Measurements from ENCODE around the gene CALM3.
"Not testable (repeated sequence)": the region's sequence is repeated elsewhere in the genome, so short reads cannot be mapped to it uniquely, and the experiment has no call there.

The CALM3 gene

GRCh38 chr19:46616631-46617322 is 15.6 kb downstream of the CALM3 start:
- no peak for DNase-seq

- no peak for DNase-seq
Observed at GRCh38 chr19:46617601-46618000, 16.5 kb downstream of the CALM3 start.

DNA sequence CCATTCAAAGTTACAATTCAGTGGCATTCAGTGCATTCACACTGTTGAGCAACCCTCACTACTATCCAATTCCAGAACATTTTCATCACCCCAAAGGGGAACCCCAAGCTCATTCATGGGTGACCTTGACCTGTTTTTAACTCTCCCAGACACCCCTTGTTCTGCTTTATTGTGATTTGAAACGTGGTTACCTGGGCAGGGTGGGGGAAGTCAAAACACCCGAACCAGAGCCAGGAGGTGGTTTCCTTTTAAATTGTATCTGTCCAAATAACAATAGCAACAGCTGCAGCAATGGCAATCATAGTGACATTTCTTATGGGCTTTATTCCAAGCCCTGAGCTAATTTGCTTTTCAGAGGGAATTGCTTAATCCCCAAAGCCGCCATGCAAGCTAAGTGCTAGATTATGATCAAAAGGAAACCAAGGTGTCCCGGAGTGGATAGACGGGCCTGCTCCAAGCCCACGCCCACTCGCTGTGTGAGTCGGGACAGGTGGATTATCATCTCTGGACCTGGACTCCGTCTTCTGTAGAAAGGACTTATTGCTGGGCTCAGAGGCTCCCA is 17.6 kb downstream of the CALM3 start:
- DNase-seq, result no peak

DNA sequence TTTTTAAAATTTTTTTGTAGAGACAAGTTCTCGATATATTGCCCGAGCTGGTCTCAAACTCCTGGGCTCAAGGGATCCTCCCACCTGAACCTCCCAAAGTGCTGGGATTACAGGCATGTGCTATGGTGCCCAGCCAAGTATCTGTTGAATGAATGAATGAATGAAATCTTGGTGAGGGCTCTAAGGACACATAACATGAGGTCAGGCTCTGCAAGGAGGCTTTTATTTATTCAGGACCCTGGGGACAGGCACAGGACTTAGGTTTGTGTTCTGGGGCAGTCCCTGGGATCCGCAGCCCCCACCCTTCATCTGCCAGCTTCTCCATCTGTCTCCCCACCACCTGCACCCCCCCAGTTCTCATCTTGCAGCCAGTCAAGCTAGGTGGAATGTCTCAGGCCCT is 19.1 kb downstream of the CALM3 start:
- DNase-seq, result no peak

- DNase-seq, result no peak
Observed at GRCh38 chr19:46620716-46621115, 19.6 kb downstream of the CALM3 start.

DNA sequence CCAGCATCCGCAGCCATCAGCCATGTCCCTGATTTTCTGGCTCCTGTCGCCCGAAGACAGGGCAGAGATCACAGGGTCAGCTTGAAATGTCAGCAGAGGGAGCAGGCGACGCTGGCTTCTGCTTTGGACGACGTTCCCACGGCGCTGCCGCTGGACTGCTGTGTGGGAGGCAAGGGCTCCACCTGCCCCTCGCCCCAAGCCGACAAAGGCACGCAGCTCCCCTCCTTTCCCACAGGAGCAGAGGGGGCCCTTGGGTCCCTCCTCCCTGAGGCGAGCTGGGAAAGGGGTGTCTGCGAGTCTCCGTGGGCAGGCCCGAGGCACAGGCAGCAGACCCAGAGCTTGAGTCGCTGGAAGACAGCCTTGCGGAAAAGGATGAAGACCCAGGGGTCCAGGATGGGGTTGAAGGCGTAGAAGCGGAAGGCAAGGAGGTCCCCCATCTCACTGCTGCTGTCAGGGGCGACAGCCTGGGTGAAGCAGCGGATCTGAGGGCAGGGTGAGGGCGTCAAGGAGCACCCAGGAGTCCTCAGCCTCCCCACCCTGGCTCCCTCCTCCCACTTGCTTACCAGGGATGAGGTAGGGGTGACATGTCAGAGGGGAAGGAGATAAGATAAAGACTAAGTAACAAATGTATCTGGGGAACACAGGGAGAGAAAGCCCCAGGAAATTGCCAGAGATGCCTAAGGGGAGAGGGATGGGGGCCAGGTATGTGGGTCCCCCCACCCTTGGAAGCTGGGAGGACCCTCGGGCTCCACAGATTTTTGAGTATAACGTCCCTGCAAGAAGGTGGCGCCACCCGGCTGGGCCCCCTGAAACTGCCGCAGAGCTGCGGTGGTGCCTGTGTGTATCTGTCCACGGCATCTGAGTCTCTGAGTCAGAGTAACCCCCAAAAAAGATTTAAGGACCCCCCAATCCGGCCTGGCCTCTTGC is 20.3 kb downstream of the CALM3 start:
- no peak for DNase-seq

DNA sequence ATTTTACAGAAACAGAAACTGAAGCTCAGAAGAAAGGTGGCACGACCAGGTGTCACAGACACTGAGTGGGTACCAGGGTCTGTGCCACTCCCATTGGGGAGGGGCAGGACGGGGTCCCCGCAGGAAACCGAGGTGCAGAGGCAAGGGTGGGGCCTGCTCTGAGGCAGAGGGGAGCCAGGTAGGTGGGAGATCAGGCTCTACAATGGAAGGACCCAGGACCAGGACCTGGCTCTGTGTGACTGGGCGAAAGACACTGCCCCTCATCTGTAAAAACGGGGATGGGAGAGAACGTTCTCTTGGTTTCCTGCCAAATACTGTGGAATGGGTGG is 21.0 kb downstream of the CALM3 start:
- DNase-seq, result no peak

- DNase-seq, result no peak
Observed at GRCh38 chr19:46623915-46624502, 22.9 kb downstream of the CALM3 start.

DNA sequence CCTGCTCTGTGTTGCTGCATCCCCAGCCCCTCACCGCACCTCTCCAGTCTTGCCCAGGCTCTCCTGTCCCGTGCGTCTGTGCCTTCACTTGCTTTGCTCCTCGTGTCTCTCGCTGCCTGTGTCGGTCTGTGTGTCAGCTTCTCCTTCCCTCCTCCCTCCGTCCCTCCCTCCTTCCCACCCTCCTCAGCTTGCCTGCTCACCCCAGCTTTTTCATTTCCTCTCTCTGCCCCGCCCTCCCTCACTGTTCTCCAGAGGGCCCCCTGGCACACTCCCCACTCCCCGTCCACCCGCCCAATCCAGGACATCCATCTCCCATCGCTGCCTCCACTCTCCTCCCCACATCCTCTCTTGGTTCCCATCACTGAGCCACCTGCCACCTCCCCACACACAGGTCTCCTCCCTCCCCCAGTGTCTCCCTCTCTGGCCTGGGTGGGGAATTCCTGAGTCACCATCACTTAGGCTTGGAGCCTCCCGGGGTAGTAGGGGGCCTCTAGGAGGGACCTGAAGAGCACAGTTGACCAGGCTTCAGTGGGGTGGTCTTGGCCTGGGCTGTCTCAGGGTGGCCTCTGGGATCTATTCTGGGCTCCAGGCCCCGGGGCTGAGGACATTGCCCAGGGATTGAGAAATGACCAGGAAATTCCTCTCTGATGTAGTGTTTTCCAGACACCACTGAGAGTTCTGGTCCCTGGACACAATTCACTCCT is 24.0 kb downstream of the CALM3 start, which contains the start of gene PTGIR:
TSS of gene PTGIR (minus strand) at position 132 of the 704 bp plus-strand sequence. CDS start 864 bp downstream, outside the sequence.
- DNase-seq, result no peak

GRCh38 chr19:46625731-46626130 is 24.6 kb downstream of the CALM3 start:
- no peak for DNase-seq

GRCh38 chr19:46626446-46626845 is 25.3 kb downstream of the CALM3 start:
- DNase-seq, result no peak

- not testable (repeated sequence) for DNase-seq
Observed at GRCh38 chr19:46628970-46629369, 27.8 kb downstream of the CALM3 start.

GRCh38 chr19:46629546-46630025 is 28.5 kb downstream of the CALM3 start:
- DNase-seq, result no peak

DNA sequence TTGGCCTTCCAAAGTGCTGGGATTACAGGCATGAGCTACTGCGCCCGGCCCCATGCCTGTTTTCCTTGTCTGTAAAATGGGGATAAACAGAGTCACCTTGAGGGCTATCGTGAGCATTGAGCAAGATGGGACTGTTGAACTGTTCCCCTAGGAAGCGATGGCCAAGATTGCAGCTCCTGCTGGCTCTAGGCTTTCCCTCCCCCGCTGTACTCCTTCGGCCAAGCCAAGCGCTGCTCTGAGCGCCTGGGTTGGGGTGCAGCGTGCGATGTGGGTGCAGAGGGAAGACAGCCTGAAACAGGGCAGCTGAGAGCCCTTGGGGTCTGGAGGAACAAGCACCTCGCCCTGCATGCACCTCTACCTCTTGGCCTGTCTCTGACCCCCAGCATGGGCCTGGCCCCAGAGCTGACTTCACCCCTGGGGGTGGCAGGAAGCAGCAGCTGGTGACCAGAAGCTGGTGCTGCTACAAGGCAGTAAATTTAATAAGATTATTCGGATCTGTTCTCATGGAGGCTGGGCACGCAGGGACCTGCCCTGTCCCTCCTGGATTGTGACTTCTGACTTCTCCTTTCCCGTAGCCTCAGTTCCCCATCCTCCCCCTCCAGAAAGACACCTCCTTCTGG is 29.6 kb downstream of the CALM3 start:
- no peak for DNase-seq

DNA sequence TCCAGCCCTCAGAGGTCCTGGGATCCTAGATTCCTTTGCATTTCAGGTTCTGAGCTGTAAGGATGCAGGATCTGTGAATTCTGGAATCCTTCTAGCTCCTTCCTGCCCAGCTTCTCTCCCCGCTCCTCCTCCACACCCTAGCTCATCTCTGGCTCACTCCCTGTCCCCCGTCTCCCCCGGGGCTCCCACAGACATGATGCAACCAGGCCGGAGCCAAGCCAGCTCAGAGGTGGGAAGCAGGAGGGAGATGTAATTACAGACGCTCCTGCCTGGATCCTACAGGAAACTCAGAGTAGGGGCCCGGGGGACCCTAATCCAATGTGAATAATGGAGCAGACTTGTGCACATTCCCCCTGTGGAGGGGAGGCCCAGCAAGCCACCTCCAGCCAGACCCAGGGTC is 30.4 kb downstream of the CALM3 start:
- DNase-seq, result no peak

GRCh38 chr19:46633130-46633529 is 32.0 kb downstream of the CALM3 start:
- no peak for DNase-seq

GRCh38 chr19:46634045-46634655 is 33.0 kb downstream of the CALM3 start:
- DNase-seq, result peak; percentile 21

DNA sequence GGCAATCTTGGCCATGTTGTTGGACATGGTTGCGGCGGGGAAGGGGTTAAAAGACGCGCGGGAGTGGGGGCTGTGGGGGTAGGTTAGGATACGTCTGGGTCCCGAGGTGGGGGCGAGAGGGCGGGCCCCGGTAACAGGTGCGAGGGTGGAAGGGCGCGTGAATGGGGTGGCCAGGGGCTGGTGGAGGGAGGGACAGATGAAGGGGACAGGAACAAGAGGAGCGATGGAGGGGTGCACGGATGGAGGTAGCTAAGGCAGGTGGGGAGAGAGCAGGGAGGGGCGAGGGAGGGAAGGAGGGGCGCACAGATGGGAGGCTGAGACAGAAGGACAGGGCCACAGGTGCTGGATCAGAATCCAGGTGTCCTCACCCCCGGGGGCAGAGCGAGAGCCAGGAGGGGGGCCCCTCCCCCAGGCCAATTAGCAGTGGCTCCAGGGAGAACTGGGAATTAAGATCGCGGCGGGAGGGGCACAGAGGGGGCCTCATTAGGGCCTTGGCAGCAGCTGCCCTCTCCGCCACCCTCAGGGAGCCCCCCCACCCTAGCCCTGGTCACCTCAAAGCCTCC is 33.6 kb downstream of the CALM3 start:
- no peak for DNase-seq

DNA sequence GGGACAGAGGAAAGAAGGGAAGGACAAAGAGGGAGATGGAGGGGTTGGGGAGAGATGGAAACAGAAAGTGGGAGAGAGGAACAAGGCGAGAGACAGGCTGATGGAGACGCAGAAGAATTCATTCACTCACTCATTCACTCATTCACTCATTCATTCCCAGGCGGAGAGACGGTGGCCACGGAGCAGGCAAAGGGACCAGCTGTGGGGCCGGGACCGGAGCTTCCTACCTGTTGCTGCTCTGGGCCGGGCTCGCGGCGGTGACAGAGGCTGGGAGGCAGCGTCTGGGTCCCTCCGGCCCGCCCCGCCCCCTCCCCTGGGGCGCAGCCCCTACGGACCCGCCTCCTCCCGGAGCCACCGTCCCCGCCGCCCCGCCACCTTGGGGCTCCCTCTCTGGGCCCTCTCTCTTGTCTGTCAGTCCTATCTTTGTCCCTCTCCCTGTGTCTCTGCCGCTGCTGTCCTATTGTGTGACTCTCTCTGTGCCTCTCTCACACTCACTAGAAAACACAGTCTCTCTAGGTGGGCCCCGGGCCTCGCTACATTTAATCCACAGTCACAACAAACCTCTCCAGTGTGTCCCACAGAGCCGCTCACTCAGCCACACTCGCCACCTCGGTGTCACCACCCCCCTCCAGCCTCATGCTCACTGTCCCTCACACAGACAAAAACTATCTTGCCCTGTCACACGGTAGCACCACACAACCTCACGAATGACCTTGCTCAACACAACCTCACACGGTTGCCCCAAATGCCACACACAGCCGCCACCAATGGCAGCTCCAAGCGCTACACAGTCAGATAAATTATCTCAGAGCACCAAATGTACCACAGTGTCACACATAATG is 35.0 kb downstream of the CALM3 start, which contains the start of gene GNG8:
TSS of gene GNG8 (minus strand) at position 283 of the 842 bp plus-strand sequence. CDS start 1,520 bp downstream, outside the sequence.
- no peak for DNase-seq

- DNase-seq, result no peak
Observed at GRCh38 chr19:46637224-46637623, 36.1 kb downstream of the CALM3 start.

All from kidney glomerular epithelial cell (primary cell).